ENCODE measurements around the gene TIGD4.

Gene TIGD4

DNA sequence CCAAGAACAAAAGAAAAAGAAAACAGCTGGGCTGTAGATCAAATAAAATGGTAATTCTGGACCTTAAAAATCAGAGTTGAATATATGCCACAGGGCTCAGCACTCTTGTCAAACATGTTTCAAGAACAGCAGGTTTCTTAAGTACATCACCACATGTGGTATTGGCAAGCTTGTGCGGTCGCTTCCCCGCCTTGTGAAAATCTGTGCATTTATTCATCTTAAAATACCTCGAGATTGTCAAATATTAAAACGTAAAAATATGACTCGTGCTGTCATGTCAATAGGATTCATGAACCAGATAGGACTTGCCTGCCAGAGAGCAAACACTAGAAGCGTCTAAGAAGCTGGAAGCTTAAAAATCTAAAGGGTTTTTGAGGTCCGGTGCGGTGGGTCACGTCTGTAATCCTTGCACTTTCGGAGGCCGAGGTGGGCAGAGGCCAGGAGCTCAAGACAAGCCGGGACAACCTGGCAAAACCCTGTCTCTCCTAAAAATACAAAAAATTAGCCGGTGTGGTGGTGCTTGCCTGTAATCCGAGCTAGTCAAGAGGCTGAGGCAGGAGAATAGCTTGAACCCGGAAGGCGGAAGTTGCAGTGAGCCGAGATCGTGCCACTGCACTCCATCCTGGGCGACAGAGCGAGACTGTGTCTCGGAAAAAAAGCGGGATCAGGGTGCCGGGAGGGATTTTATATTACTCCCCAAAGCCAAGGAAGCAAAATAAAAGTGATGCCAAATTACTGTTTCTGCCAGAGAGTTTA lies 59.6 kb downstream of the TIGD4 start:
- DNase-seq = no peak

All from SHP77 (cell line).